Left lung (tissue), 10 donors: ENCODE measurements around the gene TLX1. TPM values are rescaled to one million over a fixed set of nuclear protein-coding genes. Genes with fewer than 3 reads are reported as not detected.

Source experiments
- ATAC-seq: fragments of 200-7000 bp; cut with Tn5 transposase; one replicate; pipeline ENCODE4 v1.9.1; 2020; ENCODE audit warnings: moderate library complexity
- DNase-seq, 4 donors: peaks; one replicate each; pipeline ENCODE4 v3.0.0-alpha.2; 2013 to 2020
- H3K27ac ChIP-seq, 2 donors: fragments of 200-600 bp; sonication (generic) in 1 of 2; one replicate each; pipeline versions ENCODE4 v1.5.0 to v1.8.0; 2020 to 2021
- H3K27me3 ChIP-seq, 2 donors: fragments of 200-600 bp; sonication (generic) in 1 of 2; one replicate each; pipeline versions ENCODE4 v1.5.0 to v1.8.0; 2020 to 2021
- H3K36me3 ChIP-seq, 2 donors: fragments of 200-600 bp; sonication (generic) in 1 of 2; one replicate each; pipeline versions ENCODE4 v1.5.0 to v1.8.0; 2020 to 2021
- H3K4me1 ChIP-seq, 2 donors: fragments of 200-600 bp; one replicate each; pipeline ENCODE4 v1.8.0; 2021
- H3K4me3 ChIP-seq, 2 donors: fragments of 200-600 bp; sonication (generic) in 1 of 2; one replicate each; pipeline versions ENCODE4 v1.5.0 to v1.8.0; 2020 to 2021; ENCODE audit warnings: mild to moderate bottlenecking in 1 of 2
- H3K9me3 ChIP-seq, 2 donors: fragments of 200-600 bp; sonication (generic) in 1 of 2; one replicate each; pipeline versions ENCODE4 v1.5.0 to v1.8.0; 2020 to 2021
- CTCF ChIP-seq, 2 donors: fragments of 200-600 bp; sonication (generic) in 1 of 2; IDR thresholded peaks; one replicate each; pipeline versions ENCODE4 v1.5.0 to v1.8.0; 2021; ENCODE audit warnings: antibody characterized with exemption in 2 of 2
- intact Hi-C, 2 donors: fragments of 100-400 bp; cut with DNase I; formaldehyde crosslinking; loops; one replicate each; pipeline versions ENCODE4 v1.11.2 to v1.14.2; 2022
- polyA plus RNA-seq, 6 donors: library from polyadenylated mRNA; unstranded; fragments of 120-200 nt; gene quantifications; one replicate each; pipeline ENCODE4 v1.2.1, GENCODE V29; 2013; ENCODE audit not compliant: insufficient read length in 6 of 6
- total RNA-seq, 2 donors: library from RNA; stranded (reverse); fragmentation: NEBNext Ultra II Directional; extraction: Animal tissue kit (Norgen Biotek cat#: 25700); gene quantifications; one replicate each; pipeline ENCODE4 v1.2.1, GENCODE V29; 2021
- donor health status: DM: no; HTN: yes; CAD: no.
- donor health status: DM: no; HTN: no; CAD: no.

The TLX1 gene
- total and polyA plus RNA-seq, 8 donors = not detected

- peaks cover 6 to 35% of the 10 kb centered on the region in 2 donors for H3K4me1 ChIP-seq
- intact Hi-C loops = no loop called here
- TF ChIP-seq CTCF (IDR thresholded peaks at IDR 0.05) = no peak
- no peak overlapping the region for H3K4me3 ChIP-seq
- no peaks in the 10 kb centered on the region for H3K9me3 ChIP-seq
- ATAC-seq (no peak), DNase-seq (no peak)
- peaks cover 97 to 100% of the 10 kb centered on the region in 2 donors for H3K27me3 ChIP-seq
- no peaks in the 10 kb centered on the region for H3K36me3 ChIP-seq
- no peak overlapping the region for H3K27ac ChIP-seq
Observed at GRCh38 chr10:101133489-101134298, 2.6 kb downstream of the TLX1 start.

- intact Hi-C loops = no loop called here
- ATAC-seq (no peak), DNase-seq (no peak)
Observed at GRCh38 chr10:101134299-101135127, 3.4 kb downstream of the TLX1 start.

DNA sequence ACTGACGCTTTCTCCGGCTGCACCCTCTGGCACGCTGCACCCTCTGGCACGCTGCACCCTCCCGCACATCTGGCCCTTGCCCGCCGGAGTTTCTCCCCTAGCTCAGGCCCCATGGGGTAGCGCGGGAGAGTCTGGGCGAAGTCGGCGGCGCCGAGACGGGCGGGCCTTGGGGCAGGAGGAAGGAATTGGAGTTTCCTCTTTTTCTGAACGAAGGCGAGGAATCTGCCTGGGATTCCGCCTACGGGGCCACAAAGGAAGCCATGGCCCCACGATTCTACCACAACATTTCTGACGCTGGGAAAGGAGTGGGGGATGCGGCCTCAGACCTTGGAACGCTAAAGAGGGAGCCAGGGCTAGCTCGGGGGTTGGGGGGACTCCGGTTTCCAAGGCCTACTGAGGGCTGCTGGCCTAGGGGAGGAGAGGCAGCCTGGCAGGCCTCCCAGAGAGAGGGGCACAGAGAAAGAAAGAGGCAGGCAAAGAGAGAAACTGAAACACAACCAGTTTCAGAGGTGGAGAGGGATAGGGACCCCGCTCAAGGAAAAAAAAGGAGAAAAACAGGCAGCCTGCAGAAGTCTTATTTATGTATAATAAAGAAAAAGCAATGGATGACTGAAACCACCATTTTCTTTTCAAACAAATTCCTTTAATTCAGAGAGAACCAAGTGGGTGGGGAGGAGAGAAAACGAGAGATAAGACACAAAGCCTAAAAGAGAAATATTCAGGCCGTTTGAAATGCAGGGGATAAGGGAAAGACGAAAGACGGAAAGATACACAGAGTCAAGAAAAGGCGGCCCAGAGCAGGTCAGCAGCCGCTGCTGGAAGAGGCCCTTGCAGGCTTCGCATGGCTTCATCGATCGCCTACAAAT lies 4.3 kb downstream of the TLX1 start:
- peaks cover 97 to 100% of the 10 kb centered on the region in 2 donors for H3K27me3 ChIP-seq

More at GRCh38 chr10:101134299-101135127, 3.4 kb downstream of the TLX1 start:
- peak overlapping the region in 1 of 2 donors; percentile 18 for H3K4me3 ChIP-seq
- no peaks in the 10 kb centered on the region for H3K36me3 ChIP-seq
- no peaks in the 10 kb centered on the region for H3K9me3 ChIP-seq
- peaks cover 6 to 35% of the 10 kb centered on the region in 2 donors for H3K4me1 ChIP-seq
- peaks cover 97 to 100% of the 10 kb centered on the region in 2 donors for H3K27me3 ChIP-seq
- no peak for TF ChIP-seq CTCF (IDR thresholded peaks at IDR 0.05)
- H3K27ac ChIP-seq = no peak overlapping the region

DNA sequence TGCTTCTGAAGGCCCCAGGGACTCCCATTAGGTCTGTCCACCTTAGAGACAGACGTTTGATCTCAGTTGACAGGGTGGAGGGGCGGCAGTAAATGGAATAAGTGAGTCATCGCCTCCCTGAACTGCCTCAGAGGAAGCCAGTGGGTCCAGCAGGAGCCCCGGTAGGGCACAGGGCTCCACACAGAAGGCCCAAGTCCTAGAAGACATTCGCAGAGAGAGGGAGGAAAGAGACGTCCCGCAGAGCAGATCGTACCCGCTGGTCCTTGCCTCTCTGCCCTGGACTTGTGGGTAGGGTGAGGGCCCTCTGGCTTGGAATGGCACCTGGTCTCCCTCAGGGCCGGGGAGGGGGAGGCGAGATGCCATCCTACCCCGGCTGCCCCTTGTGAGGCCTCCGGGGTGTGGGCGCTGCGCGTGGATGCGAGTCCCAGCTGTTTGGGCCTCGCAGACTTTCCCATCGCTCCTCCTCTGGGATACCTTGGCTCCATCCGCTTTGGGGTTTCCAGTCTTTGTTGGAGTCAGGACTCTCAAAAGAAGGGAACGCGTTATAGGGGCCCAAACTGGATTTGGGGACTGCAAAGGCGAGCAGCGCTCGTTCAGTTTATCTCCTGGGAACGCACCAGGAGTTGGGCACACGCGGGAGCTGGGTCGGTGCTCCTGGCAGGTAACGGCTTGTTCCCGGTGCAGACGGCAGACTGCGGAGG lies 5.1 kb downstream of the TLX1 start:
- DNase-seq = no peak
- no peak for TF ChIP-seq CTCF (IDR thresholded peaks at IDR 0.05)
- no peak overlapping the region for H3K4me3 ChIP-seq
- H3K9me3 ChIP-seq = no peaks in the 10 kb centered on the region
- H3K27me3 ChIP-seq = peaks cover 97 to 100% of the 10 kb centered on the region in 2 donors
- peaks cover 5 to 30% of the 10 kb centered on the region in 2 donors for H3K4me1 ChIP-seq
- intact Hi-C loops = no loop called here
- no peaks in the 10 kb centered on the region for H3K36me3 ChIP-seq
- ATAC-seq = no peak
- H3K27ac ChIP-seq = no peak overlapping the region

More for the DNA sequence above, 4.3 kb downstream of the TLX1 start:
- Histone ChIP-seq H3K4me1 (peaks cover 6 to 35% of the 10 kb centered on the region in 2 donors), H3K36me3 (no peaks in the 10 kb centered on the region), H3K9me3 (no peaks in the 10 kb centered on the region), H3K27ac (no peak overlapping the region), H3K4me3 (peak overlapping the region in 1 of 2 donors; percentile 18)
- ATAC-seq (no peak), DNase-seq (no peak)
- intact Hi-C loops = no loop called here
- TF ChIP-seq CTCF (IDR thresholded peaks at IDR 0.05) = no peak
